ENCODE results near the gene CSNK1G2.
"Not testable (repeated sequence)": the region's sequence is repeated elsewhere in the genome, so short reads cannot be mapped to it uniquely, and the experiment has no call there.

The CSNK1G2 gene

GRCh38 chr19:1975162-1975480 lies 34.1 kb downstream of the CSNK1G2 start:
- peaks cover 7 to 15% of the 10 kb centered on the region in 2 donors for H3K4me1 Mint-ChIP-seq
- DNase-seq (no peak), ATAC-seq (replicated peaks) (no peak)
- H3K36me3 Mint-ChIP-seq, result peaks cover 19 to 25% of the 10 kb centered on the region in 2 donors
- H3K9me3 Mint-ChIP-seq, result no peaks in the 10 kb centered on the region
- no peak overlapping the region for H3K4me3 Mint-ChIP-seq
- H3K27me3 Mint-ChIP-seq, result no peaks in the 10 kb centered on the region
- no peak overlapping the region for H3K27ac Mint-ChIP-seq

GRCh38 chr19:1977120-1977519 lies 36.1 kb downstream of the CSNK1G2 start:
- Mint-ChIP-seq H3K4me1 (peaks cover 8 to 9% of the 10 kb centered on the region in 2 donors), H3K36me3 (peaks cover 25 to 27% of the 10 kb centered on the region in 2 donors), H3K9me3 (no peaks in the 10 kb centered on the region), H3K27ac (no peak overlapping the region), H3K27me3 (no peaks in the 10 kb centered on the region), H3K4me3 (no peak overlapping the region)
- ATAC-seq (replicated peaks) (no peak), DNase-seq (no peak)

- Mint-ChIP-seq H3K4me3 (no peak overlapping the region), H3K36me3 (peaks cover 25 to 29% of the 10 kb centered on the region in 2 donors), H3K27me3 (no peaks in the 10 kb centered on the region), H3K27ac (no peak overlapping the region), H3K9me3 (no peaks in the 10 kb centered on the region), H3K4me1 (peaks cover 7 to 8% of the 10 kb centered on the region in 2 donors)
- DNase-seq (no peak), ATAC-seq (replicated peaks) (no peak)
Measured at GRCh38 chr19:1978346-1978894, 37.4 kb downstream of the CSNK1G2 start.

GRCh38 chr19:1979017-1979416 lies 38.0 kb downstream of the CSNK1G2 start:
- H3K27ac Mint-ChIP-seq, result no peak overlapping the region
- peaks cover 4 to 6% of the 10 kb centered on the region in 2 donors for H3K4me1 Mint-ChIP-seq
- no peaks in the 10 kb centered on the region for H3K27me3 Mint-ChIP-seq
- no peak for ATAC-seq (replicated peaks)
- no peak overlapping the region for H3K4me3 Mint-ChIP-seq
- H3K9me3 Mint-ChIP-seq, result no peaks in the 10 kb centered on the region
- H3K36me3 Mint-ChIP-seq, result peaks cover 21 to 28% of the 10 kb centered on the region in 2 donors
- DNase-seq, result no peak

GRCh38 chr19:1979642-1980041 lies 38.7 kb downstream of the CSNK1G2 start:
- no peaks in the 10 kb centered on the region for H3K27me3 Mint-ChIP-seq

GRCh38 chr19:1980091-1980808 lies 39.3 kb downstream of the CSNK1G2 start:
- Mint-ChIP-seq H3K4me1 (peaks cover 0 to 3% of the 10 kb centered on the region in 2 donors), H3K9me3 (no peaks in the 10 kb centered on the region), H3K36me3 (peaks cover 18 to 30% of the 10 kb centered on the region in 2 donors), H3K27ac (peak overlapping the region; percentile 25), H3K27me3 (no peaks in the 10 kb centered on the region), H3K4me3 (no peak overlapping the region)
- ATAC-seq (replicated peaks), result no peak
- no peak for DNase-seq

More at GRCh38 chr19:1979642-1980041, 38.7 kb downstream of the CSNK1G2 start:
- Mint-ChIP-seq H3K4me3 (no peak overlapping the region), H3K36me3 (peaks cover 20 to 28% of the 10 kb centered on the region in 2 donors), H3K4me1 (peaks cover 0 to 6% of the 10 kb centered on the region in 2 donors), H3K9me3 (no peaks in the 10 kb centered on the region), H3K27ac (no peak overlapping the region)
- ATAC-seq (replicated peaks), result no peak
- DNase-seq, result no peak

- peaks cover 18 to 31% of the 10 kb centered on the region in 2 donors for H3K36me3 Mint-ChIP-seq
- no peaks in the 10 kb centered on the region for H3K27me3 Mint-ChIP-seq
- ATAC-seq (replicated peaks) (no peak), DNase-seq (no peak)
- no peak overlapping the region for H3K4me3 Mint-ChIP-seq
- peaks cover 0 to 3% of the 10 kb centered on the region in 2 donors for H3K4me1 Mint-ChIP-seq
- no peaks in the 10 kb centered on the region for H3K9me3 Mint-ChIP-seq
- H3K27ac Mint-ChIP-seq, result no peak overlapping the region
Measured at GRCh38 chr19:1980809-1981181, 39.8 kb downstream of the CSNK1G2 start.

- no peak for ATAC-seq (replicated peaks)
- Mint-ChIP-seq H3K27me3 (no peaks in the 10 kb centered on the region), H3K4me1 (peaks cover 0 to 3% of the 10 kb centered on the region in 2 donors), H3K9me3 (no peaks in the 10 kb centered on the region), H3K27ac (peak overlapping the region; percentile 80), H3K36me3 (peaks cover 21 to 34% of the 10 kb centered on the region in 2 donors), H3K4me3 (no peak overlapping the region)
- no peak for DNase-seq
Measured at GRCh38 chr19:1981253-1981652, 40.3 kb downstream of the CSNK1G2 start.

- DNase-seq (no peak), ATAC-seq (replicated peaks) (no peak)
- Mint-ChIP-seq H3K4me1 (peaks cover 0 to 3% of the 10 kb centered on the region in 2 donors), H3K27ac (no peak overlapping the region), H3K36me3 (peaks cover 25 to 49% of the 10 kb centered on the region in 2 donors), H3K4me3 (no peak overlapping the region), H3K9me3 (no peaks in the 10 kb centered on the region), H3K27me3 (no peaks in the 10 kb centered on the region)
Measured at GRCh38 chr19:1984357-1984756, 43.4 kb downstream of the CSNK1G2 start.

GRCh38 chr19:1985588-1986356 lies 44.8 kb downstream of the CSNK1G2 start:
- ATAC-seq (replicated peaks), result peak in 1 of 2 donors; percentile 7
- Mint-ChIP-seq H3K27me3 (no peaks in the 10 kb centered on the region), H3K27ac (peak overlapping the region; percentile 67), H3K4me3 (peak overlapping the region in 1 of 2 donors; percentile 39), H3K9me3 (no peaks in the 10 kb centered on the region), H3K4me1 (peaks cover 0 to 3% of the 10 kb centered on the region in 2 donors), H3K36me3 (peaks cover 31 to 59% of the 10 kb centered on the region in 2 donors)
- no peak for DNase-seq

GRCh38 chr19:1986357-1987162 lies 45.6 kb downstream of the CSNK1G2 start:
- Mint-ChIP-seq H3K27me3 (no peaks in the 10 kb centered on the region), H3K9me3 (no peaks in the 10 kb centered on the region), H3K4me1 (peaks cover 0 to 1% of the 10 kb centered on the region in 2 donors), H3K4me3 (no peak overlapping the region), H3K27ac (peak overlapping the region; percentile 47), H3K36me3 (peaks cover 31 to 61% of the 10 kb centered on the region in 2 donors)
- ATAC-seq (replicated peaks), result peak; percentile 16 to 17
- DNase-seq, result no peak

- Mint-ChIP-seq H3K4me1 (peaks cover 0 to 1% of the 10 kb centered on the region in 2 donors), H3K36me3 (peaks cover 33 to 61% of the 10 kb centered on the region in 2 donors), H3K4me3 (no peak overlapping the region), H3K27me3 (no peaks in the 10 kb centered on the region), H3K9me3 (no peaks in the 10 kb centered on the region), H3K27ac (peak overlapping the region; percentile 47)
- DNase-seq, result no peak
- peak in 1 of 2 donors; percentile 11 for ATAC-seq (replicated peaks)
Measured at GRCh38 chr19:1987197-1988187, 46.5 kb downstream of the CSNK1G2 start.

- peak in 1 of 2 donors; percentile 6 for ATAC-seq (replicated peaks)
- DNase-seq, H3K4me1 Mint-ChIP-seq, H3K4me3 Mint-ChIP-seq, H3K27me3 Mint-ChIP-seq, H3K9me3 Mint-ChIP-seq, H3K27ac Mint-ChIP-seq: not testable (repeated sequence)
- peaks cover 37 to 64% of the 10 kb centered on the region in 2 donors for H3K36me3 Mint-ChIP-seq
Measured at GRCh38 chr19:1988464-1988863, 47.5 kb downstream of the CSNK1G2 start.

Measured in stimulated activated naive B cell treated with anti-CD40 and anti-IgM and Interleukin-4, amounts not matched to agents 10 μg/mL and 1 μg/mL and 100 μg/mL, for 72 hours (primary cell).